HG03558 (cell line): ENCODE results near the gene ACP2.
A peak's percentile ranks its signal among the peaks of the same experiment; 100 is the strongest.

Experiments used
- ATAC-seq: cut with Tn5 transposase; IDR thresholded peaks from one replicate; pipeline ENCODE4 v1.9.1; 2021; ENCODE audit warnings: moderate number of reproducible peaks; ENCODE audit not compliant: unreplicated experiment; ENCODE audit errors: extremely low read depth

Gene ACP2

GRCh38 chr11:47244448-47245350 is 3.9 kb downstream of the ACP2 start:
- ATAC-seq, result no peak

GRCh38 chr11:47243454-47243853 is 5.2 kb downstream of the ACP2 start:
- no peak for ATAC-seq

GRCh38 chr11:47242596-47243192 is 5.9 kb downstream of the ACP2 start:
- no peak for ATAC-seq

- no peak for ATAC-seq
Observed at GRCh38 chr11:47241841-47242301, 6.7 kb downstream of the ACP2 start.

GRCh38 chr11:47239852-47240251 is 8.8 kb downstream of the ACP2 start:
- ATAC-seq, result no peak

GRCh38 chr11:47236482-47236881 is 12.1 kb downstream of the ACP2 start:
- no peak for ATAC-seq

- no peak for ATAC-seq
Observed at GRCh38 chr11:47235163-47235562, 13.5 kb downstream of the ACP2 start.

GRCh38 chr11:47234669-47235100 is 13.9 kb downstream of the ACP2 start:
- ATAC-seq, result no peak

- no peak for ATAC-seq
Observed at GRCh38 chr11:47233989-47234668, 14.5 kb downstream of the ACP2 start.

- no peak for ATAC-seq
Observed at GRCh38 chr11:47233051-47233450, 15.6 kb downstream of the ACP2 start.

GRCh38 chr11:47229161-47229560 is 19.5 kb downstream of the ACP2 start:
- no peak for ATAC-seq

- peak; percentile 49 for ATAC-seq
Observed at GRCh38 chr11:47225552-47226400, 22.8 kb downstream of the ACP2 start.

- no peak for ATAC-seq
Observed at GRCh38 chr11:47222696-47223095, 25.9 kb downstream of the ACP2 start.

- no peak for ATAC-seq
Observed at GRCh38 chr11:47220401-47220821, 28.2 kb downstream of the ACP2 start.

- ATAC-seq, result no peak
Observed at GRCh38 chr11:47216121-47216798, 32.4 kb downstream of the ACP2 start.

- ATAC-seq, result no peak
Observed at GRCh38 chr11:47215366-47215910, 33.2 kb downstream of the ACP2 start.

- ATAC-seq, result no peak
Observed at GRCh38 chr11:47213950-47214565, 34.6 kb downstream of the ACP2 start.

GRCh38 chr11:47212938-47213337 is 35.7 kb downstream of the ACP2 start:
- no peak for ATAC-seq

- ATAC-seq, result no peak
Observed at GRCh38 chr11:47208628-47209027, 40.0 kb downstream of the ACP2 start.
